ENCODE results near the gene PLA2G2C.

DNA sequence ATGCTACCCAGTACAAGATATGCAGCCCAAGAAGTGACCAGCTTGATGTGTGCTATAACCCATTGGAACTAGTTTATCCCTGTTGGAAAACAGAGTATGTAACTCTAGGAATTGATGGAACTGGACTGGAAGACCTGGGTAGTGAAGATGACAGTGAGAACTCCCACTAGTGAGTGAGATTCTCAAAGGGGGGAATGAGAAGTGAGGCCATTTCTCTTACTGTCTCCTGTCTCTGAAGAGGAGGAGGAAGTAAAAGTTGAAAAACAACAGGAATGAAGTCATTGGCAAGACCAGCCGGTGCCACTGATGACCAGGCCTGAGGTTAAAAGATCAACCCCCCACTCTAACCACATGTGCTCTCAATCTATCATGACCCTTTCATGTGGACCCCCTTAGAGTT, 26.3 kb downstream of the PLA2G2C start:
- TF ChIP-seq CTCF (IDR thresholded peaks at IDR 0.05): no peak
- no peak for TF ChIP-seq EZH2 (IDR thresholded peaks at IDR 0.05; ENCODE audit: borderline replicate concordance, insufficient read depth, low read depth, low read length, poor library complexity, severe bottlenecking)

All from B cell (primary cell).